K562 (cell line): ENCODE results near the gene HHATL. TPM values are rescaled to one million over a fixed set of nuclear protein-coding genes. Genes with fewer than 3 reads are reported as not detected.
A peak's percentile ranks its signal among the peaks of the same experiment; 100 is the strongest.

Experiments used
- ATAC-seq: fragments of 200-7000 bp; cut with Tn5 transposase; 3 replicates; pipeline ENCODE4 v1.9.1; 2020; ENCODE audit warnings: moderate library complexity
- BruUV-seq: library from RNA; stranded (reverse); fragments of 400-500 nt; replicated peaks from 2 replicates; lab custom pipeline; 2021; lab: Mats Ljungman, UMichigan
- CTCF ChIA-PET: fragments of 300-600 bp; formaldehyde crosslinking; extraction: SDS; loops from one replicate; lab custom pipeline; 2021; ENCODE audit warnings: low intra/inter-chr PET ratio; lab: Yijun Ruan, JAX
- POLR2A ChIA-PET: fragments of 300-600, 350-650 bp; sonication (Branson Sonifier 250); formaldehyde crosslinking; extraction: SDS; loops from one replicate; lab custom pipeline; 2021; ENCODE audit warnings: antibody characterized with exemption, inconsistent platforms; lab: Yijun Ruan, JAX
- DNase-seq, 4 experiments: peaks; one replicate each; pipeline versions ENCODE4 v3.0.0 to v3.0.0-alpha.2; 2011 to 2018; ENCODE audit warnings: low spot score in 3 of 4, mixed read lengths in 3 of 4; ENCODE audit errors: extremely low read depth in 1 of 4
- FAIRE-seq: peaks from 2 replicates; lab custom pipeline; 2011; peaks lifted over from hg19 to GRCh38; lab: Jason Lieb, UNC
- H2AFZ ChIP-seq: 2 replicates; pipeline ENCODE4 v1.6.0; 2011; ENCODE audit warnings: low read depth, low read length, control low read depth, inconsistent platforms
- H3K27ac ChIP-seq: fragments of 200-600 bp; 3 replicates; pipeline ENCODE4 v1.8.0; 2011; ENCODE audit warnings: low read depth, mild to moderate bottlenecking, control low read depth, inconsistent platforms, low read length, moderate library complexity, mixed read lengths; ENCODE audit errors: extremely low read depth
- H3K27me3 ChIP-seq, 2 experiments: fragments of 300-600 bp in 1 of 2; 2 replicates in 1 of 2; 3 replicates in 1 of 2; pipeline versions ENCODE4 v1.6.0 to v1.8.0; 2011; ENCODE audit warnings: inconsistent platforms in 2 of 2, low read length in 2 of 2, mild to moderate bottlenecking in 1 of 2, mixed read lengths in 1 of 2, moderate library complexity in 1 of 2; ENCODE audit not compliant: control insufficient read depth in 2 of 2, insufficient read depth in 2 of 2
- H3K36me3 ChIP-seq: fragments of 300-600 bp; 3 replicates; pipeline ENCODE4 v1.8.0; 2011; ENCODE audit warnings: mild to moderate bottlenecking, low read length, inconsistent platforms; ENCODE audit not compliant: control insufficient read depth, insufficient read depth
- H3K4me1 ChIP-seq, 2 experiments: fragments of 200-600 bp in 1 of 2; replicated peaks in 1 of 2; 2 replicates in 1 of 2; 3 replicates in 1 of 2; pipeline versions ENCODE4 v1.5.1 to v1.8.0; 2011; ENCODE audit warnings: inconsistent platforms in 2 of 2, low read length in 2 of 2, mild to moderate bottlenecking in 1 of 2, mixed read lengths in 1 of 2, moderate library complexity in 1 of 2; ENCODE audit not compliant: control insufficient read depth in 2 of 2, insufficient read depth in 2 of 2
- H3K4me2 ChIP-seq: 2 replicates; pipeline ENCODE4 v1.6.1; 2011; ENCODE audit warnings: low read length, control low read depth, inconsistent platforms, mixed read lengths; ENCODE audit not compliant: insufficient read depth
- H3K4me3 ChIP-seq: fragments of 200-600 bp; sonication (generic), shearing (Covaris generic); 2 replicates; pipeline ENCODE4 v1.5.1; 2016; ENCODE audit warnings: control low read depth, inconsistent platforms
- H3K79me2 ChIP-seq: fragments of 200-600 bp; 3 replicates; pipeline ENCODE4 v1.8.0; 2011; ENCODE audit warnings: low read length, inconsistent platforms; ENCODE audit not compliant: control insufficient read depth, insufficient read depth
- H3K9ac ChIP-seq, 2 experiments: 2 replicates each; pipeline versions ENCODE4 v1.6.0 to v1.6.1; 2011; ENCODE audit warnings: low read depth in 2 of 2, low read length in 2 of 2, control low read depth in 1 of 2, inconsistent platforms in 1 of 2, mild to moderate bottlenecking in 1 of 2, mixed read lengths in 1 of 2; ENCODE audit not compliant: insufficient read depth in 1 of 2
- H3K9me1 ChIP-seq: one replicate; pipeline ENCODE4 v1.6.0; 2011; ENCODE audit warnings: inconsistent platforms, mild to moderate bottlenecking, low read length, moderate library complexity; ENCODE audit not compliant: control insufficient read depth, insufficient read depth
- H3K9me3 ChIP-seq: replicated peaks from 2 replicates; pipeline ENCODE4 v1.5.1; 2011; ENCODE audit warnings: low read depth, low read length, inconsistent platforms; ENCODE audit not compliant: control insufficient read depth, insufficient read depth
- H4K20me1 ChIP-seq: replicated peaks from 2 replicates; pipeline ENCODE4 v1.6.1; 2011; ENCODE audit warnings: low read length, inconsistent platforms, mixed read lengths; ENCODE audit not compliant: control insufficient read depth, insufficient read depth
- FOXA3 ChIP-seq, 2 experiments: fragments of 450-650 bp in 1 of 2; sonication (generic) in 1 of 2; formaldehyde crosslinking; IDR thresholded peaks in 1 of 2; conservative IDR thresholded peaks in 1 of 2; 2 replicates each; pipeline versions ENCODE4 v1.4.0 to v1.8.0; 2020 to 2022; ENCODE audit warnings: mild to moderate bottlenecking in 2 of 2, missing genetic modification reagents in 1 of 2
- WGBS: fragments of 100-300 bp; shearing (Covaris generic); methylation state at CpG from one replicate; pipeline ENCODE4 v1.1.6; 2016; ENCODE audit warnings: low coverage, mixed read lengths; ENCODE audit not compliant: insufficient coverage; ENCODE audit errors: missing lambda C conversion rate; 5-methylcytosine and 5-hydroxymethylcytosine counted together
- in situ Hi-C: fragments of 300-500 bp; cut with MboI; formaldehyde crosslinking; loops from 4 replicates; pipeline ENCODE4 v1.15.0; 2018; ENCODE audit warnings: inconsistent platforms, mixed read lengths
- intact Hi-C: fragments of 100-400 bp; cut with micrococcal nuclease; formaldehyde crosslinking; loops from 2 replicates; pipeline ENCODE4 v1.14.2; 2022
- polyA plus RNA-seq, 8 experiments: library from polyadenylated mRNA; depleted of rRNA in 4 of 8; stranded (reverse) in 5 of 8; unstranded in 3 of 8; fragments of >200 nt; fragmentation: Nextera tagmentation in 2 of 8; fragmentation: Illumina TruSeq in 1 of 8; extraction: Ambion mirVana in 2 of 8; extraction: Trizol in 1 of 8; gene quantifications; 2 replicates each; pipeline versions ENCODE4 v1.2.1 to v1.2.3, GENCODE V29; 2011 to 2014; ENCODE audit warnings: inconsistent platforms in 1 of 8, missing spikeins in 1 of 8
- total RNA-seq, 7 experiments: library from RNA; depleted of rRNA in 6 of 7; stranded (reverse); fragments of >200 nt in 6 of 7; fragmentation: Illumina TruSeq in 2 of 7; extraction: Trizol in 2 of 7; gene quantifications; 2 replicates each; pipeline versions ENCODE4 v1.2.1 to v1.2.3, GENCODE V29; 2011 to 2021; ENCODE audit warnings: low replicate concordance in 1 of 7
- TF ChIP-seq, protein P1 (sequence below), 2 experiments: fragments of 450-650 bp; IDR thresholded peaks; 2 replicates each; pipeline ENCODE4 v1.6.1; 2016; ENCODE audit warnings: mild to moderate bottlenecking in 2 of 2, borderline replicate concordance in 1 of 2, low read depth in 1 of 2, moderate library complexity in 1 of 2

HHATL gene
- total and polyA plus RNA-seq, 9 of the 15 experiments (the other 6 are each of a cell fraction or from before 2014, with no cell fraction given), result not detected

DNA sequence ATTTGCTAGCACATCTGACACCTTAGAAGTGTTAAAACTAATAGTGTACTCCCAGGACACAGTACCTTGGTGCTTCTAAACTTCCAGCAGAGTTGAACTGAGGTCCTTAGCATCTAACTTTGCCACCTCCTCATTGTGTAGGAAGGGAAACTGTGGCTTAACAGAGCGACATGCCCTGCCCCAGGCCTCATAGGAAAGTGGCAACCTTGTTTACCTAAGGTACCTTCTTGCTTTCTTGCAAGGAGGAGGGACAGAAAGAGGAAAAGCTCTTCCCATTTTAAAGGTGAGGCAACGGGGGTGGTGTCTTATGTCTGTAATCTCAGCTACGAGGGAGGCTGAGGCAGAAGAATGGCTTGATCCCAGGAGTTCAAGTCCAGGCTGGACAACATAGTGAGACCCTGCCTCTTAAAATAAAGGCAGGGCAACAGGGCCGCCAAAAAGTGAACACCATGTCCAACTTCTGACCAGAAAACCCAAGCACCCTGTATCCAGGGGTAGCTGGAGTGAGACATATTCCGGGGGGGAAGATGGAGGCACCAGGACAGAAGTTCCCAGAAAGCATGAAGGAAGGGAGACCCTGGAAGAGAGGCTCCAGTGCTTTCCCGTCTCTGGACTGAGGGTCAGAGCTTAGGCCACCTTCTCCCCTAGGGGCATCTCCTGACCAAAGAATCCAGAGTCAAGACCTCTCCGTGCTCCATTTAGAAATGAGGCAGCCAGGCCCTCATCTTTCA, 17.8 kb downstream of the HHATL start:
- Histone ChIP-seq H3K4me2 (no peak overlapping the region), H3K9me3 (no peaks in the 10 kb centered on the region), H3K9me1 (peaks cover 5% of the 10 kb centered on the region), H3K36me3 (no peaks in the 10 kb centered on the region), H3K4me1 (peaks cover 3 to 26% of the 10 kb centered on the region in 2 experiments; a peak in 3 of 5 replicates), H3K79me2 (no peaks in the 10 kb centered on the region), H3K4me3 (no peak overlapping the region), H3K9ac (peak overlapping the region in 1 of 2 experiments; percentile 38; a peak in 1 of 4 replicates), H3K27ac (no peak overlapping the region)
- no peak for ATAC-seq
- POLR2A ChIA-PET, result interaction anchor here (0.5 to 1.3 kb wide), 5 partner anchors 12 to 257 kb away, joined by 3 to 4 read pairs (median 4); no protein-coding TSS in a partner anchor
- peak in 1 of 2 experiments; percentile 71; a peak in 1 of 4 replicates for TF ChIP-seq FOXA3 (CRISPR knock-in tag; conservative IDR thresholded peaks at IDR 0.05 in 1 of 2, IDR thresholded peaks at IDR 0.05 in 1 of 2)
- TF ChIP-seq, protein P1, sequence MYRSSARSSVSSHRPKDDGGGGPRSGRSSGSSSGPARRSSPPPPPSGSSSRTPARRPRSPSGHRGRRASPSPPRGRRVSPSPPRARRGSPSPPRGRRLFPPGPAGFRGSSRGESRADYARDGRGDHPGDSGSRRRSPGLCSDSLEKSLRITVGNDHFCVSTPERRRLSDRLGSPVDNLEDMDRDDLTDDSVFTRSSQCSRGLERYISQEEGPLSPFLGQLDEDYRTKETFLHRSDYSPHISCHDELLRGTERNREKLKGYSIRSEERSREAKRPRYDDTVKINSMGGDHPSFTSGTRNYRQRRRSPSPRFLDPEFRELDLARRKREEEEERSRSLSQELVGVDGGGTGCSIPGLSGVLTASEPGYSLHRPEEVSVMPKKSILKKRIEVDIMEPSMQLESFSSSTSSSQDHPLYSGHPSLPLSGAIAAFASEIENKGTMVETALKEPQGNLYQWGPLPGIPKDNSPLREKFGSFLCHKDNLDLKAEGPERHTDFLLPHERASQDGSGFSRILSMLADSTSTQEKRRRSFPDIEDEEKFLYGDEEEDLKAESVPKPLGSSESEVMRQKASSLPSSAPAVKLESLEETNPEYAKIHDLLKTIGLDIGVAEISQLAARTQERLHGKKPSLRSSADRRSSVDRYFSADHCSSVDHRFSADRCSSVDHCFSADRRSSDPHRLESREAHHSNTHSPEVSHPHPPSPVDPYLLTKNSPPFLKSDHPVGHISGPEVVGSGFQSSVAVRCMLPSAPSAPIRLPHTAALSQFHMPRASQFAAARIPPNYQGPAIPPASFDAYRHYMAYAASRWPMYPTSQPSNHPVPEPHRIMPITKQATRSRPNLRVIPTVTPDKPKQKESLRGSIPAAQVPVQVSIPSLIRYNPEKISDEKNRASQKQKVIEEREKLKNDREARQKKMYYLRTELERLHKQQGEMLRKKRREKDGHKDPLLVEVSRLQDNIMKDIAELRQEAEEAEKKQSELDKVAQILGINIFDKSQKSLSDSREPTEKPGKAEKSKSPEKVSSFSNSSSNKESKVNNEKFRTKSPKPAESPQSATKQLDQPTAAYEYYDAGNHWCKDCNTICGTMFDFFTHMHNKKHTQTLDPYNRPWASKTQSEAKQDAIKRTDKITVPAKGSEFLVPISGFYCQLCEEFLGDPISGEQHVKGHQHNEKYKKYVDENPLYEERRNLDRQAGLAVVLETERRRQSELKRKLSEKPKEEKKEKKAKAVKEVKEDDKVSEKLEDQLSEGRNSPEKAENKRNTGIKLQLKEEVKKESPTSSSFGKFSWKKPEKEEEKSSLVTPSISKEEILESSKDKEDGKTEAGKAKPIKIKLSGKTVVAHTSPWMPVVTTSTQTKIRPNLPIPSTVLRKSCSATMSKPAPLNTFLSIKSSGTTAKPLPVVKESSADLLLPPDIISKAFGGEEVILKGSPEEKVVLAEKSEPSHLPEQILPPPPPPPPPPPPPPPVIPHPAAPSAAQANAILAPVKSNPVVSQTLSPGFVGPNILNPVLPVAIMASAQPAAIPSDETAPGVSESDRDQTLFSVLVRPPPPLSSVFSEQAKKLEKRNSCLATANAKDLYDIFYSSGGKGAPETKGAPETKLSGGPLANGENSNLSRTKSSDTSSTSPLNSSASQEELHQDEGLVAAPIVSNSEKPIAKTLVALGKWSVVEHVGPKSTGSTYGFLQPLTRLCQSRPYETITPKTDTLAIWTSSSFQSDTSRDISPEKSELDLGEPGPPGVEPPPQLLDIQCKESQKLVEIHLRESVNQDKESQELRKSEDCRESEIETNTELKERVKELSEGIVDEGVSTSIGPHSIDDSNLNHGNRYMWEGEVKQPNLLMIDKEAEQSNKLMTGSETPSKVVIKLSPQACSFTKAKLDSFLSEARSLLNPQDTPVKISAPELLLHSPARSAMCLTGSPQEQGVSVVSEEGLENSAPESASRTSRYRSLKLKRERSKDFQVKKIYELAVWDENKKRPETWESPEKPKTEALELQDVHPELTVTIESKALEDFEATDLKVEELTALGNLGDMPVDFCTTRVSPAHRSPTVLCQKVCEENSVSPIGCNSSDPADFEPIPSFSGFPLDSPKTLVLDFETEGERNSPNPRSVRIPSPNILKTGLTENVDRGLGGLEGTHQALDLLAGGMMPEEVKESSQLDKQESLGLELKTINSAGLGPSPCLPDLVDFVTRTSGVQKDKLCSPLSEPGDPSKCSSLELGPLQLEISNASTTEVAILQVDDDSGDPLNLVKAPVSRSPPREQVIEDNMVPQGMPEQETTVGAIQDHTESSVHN (IDR thresholded peaks at IDR 0.05; ENCODE audit: borderline replicate concordance in 1 of 2, low read depth in 1 of 2), result no peak
- TF ChIP-seq, all 486 proteins: peak for 1
- no TSS peak for BruUV-seq
- DNase-seq (no peak), FAIRE-seq (no peak)
- peak overlapping the region; percentile 42; the same call in 1 of the 2 replicates for H2AFZ ChIP-seq
- WGBS, result 12% methylated on average over 7 of the region's 7 CpGs
- peaks cover 34 to 61% of the 10 kb centered on the region in 2 experiments for H3K27me3 ChIP-seq
- intact Hi-C loops (no loop called here), in situ Hi-C loops (no loop called here)
- CTCF ChIA-PET, result interaction anchor here (1.7 kb wide), 1 partner anchor 96 kb away, joined by 6 read pairs; no protein-coding TSS in a partner anchor
- 0 out of 2 replicates have a peak, but pooled peaks cover 6% of the 10 kb centered on the region for H4K20me1 ChIP-seq
